OCI-LY7 (cell line): ENCODE results near the gene ATP12A.

Experiments
- CTCF ChIP-seq: fragments of 200-600 bp; sonication (generic); conservative IDR thresholded peaks from 2 replicates; pipeline ENCODE4 v1.5.1; 2014; ENCODE audit warnings: mild to moderate bottlenecking, antibody characterized with exemption, low read length, moderate library complexity, mixed read lengths
- EZH2phosphoT487 ChIP-seq: fragments of 200-600 bp; sonication (generic); IDR thresholded peaks from 2 replicates; pipeline ENCODE4 v1.6.1; 2018; ENCODE audit warnings: low read depth, borderline replicate concordance, mild to moderate bottlenecking, mixed run types, antibody characterized with exemption, low read length, moderate library complexity, mixed read lengths

DNA sequence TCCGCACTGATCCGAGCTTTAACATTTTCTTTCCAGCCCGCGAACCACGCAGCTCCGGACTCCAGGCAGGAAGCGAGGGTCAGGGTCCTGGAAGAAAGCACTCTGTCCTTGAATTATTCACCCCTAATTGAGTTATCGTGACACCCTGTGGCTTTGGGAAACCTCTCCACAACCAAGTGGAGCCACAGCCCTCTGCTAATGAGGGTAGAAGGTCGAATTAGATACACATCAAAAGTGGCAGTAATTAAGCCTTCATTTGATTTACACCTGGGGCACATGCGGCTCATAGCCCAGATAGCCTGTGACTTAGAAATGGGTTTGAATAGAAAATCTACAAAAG lies 67.8 kb downstream of the ATP12A start:
- no peak for TF ChIP-seq CTCF
- TF ChIP-seq EZH2phosphoT487 = no peak
